Brain pericyte (primary cell): Measurements from ENCODE around the gene GABBR2.

Source experiments
- DNase-seq: peaks from one replicate; pipeline ENCODE4 v3.0.0-alpha.2; 2012; ENCODE audit warnings: low read depth, low spot score

GABBR2 gene

GRCh38 chr9:98344581-98344980 lies 364.2 kb downstream of the GABBR2 start:
- no peak for DNase-seq

GRCh38 chr9:98342820-98343210 lies 365.9 kb downstream of the GABBR2 start:
- DNase-seq: no peak

- DNase-seq: no peak
These were observed 366.5 kb downstream of the GABBR2 start for GRCh38 chr9:98342098-98342819.

- DNase-seq: no peak
These were observed 367.3 kb downstream of the GABBR2 start for GRCh38 chr9:98341157-98342097.

GRCh38 chr9:98339987-98340800 lies 368.5 kb downstream of the GABBR2 start:
- no peak for DNase-seq

GRCh38 chr9:98335661-98336060 lies 373.1 kb downstream of the GABBR2 start:
- DNase-seq: no peak

- no peak for DNase-seq
These were observed 373.9 kb downstream of the GABBR2 start for GRCh38 chr9:98334796-98335195.

- DNase-seq: no peak
These were observed 374.8 kb downstream of the GABBR2 start for GRCh38 chr9:98333703-98334582.

- no peak for DNase-seq
These were observed 376.3 kb downstream of the GABBR2 start for GRCh38 chr9:98332405-98332831.

GRCh38 chr9:98331536-98332259 lies 377.0 kb downstream of the GABBR2 start:
- no peak for DNase-seq

- no peak for DNase-seq
These were observed 377.9 kb downstream of the GABBR2 start for GRCh38 chr9:98330831-98331230.

- no peak for DNase-seq
These were observed 378.8 kb downstream of the GABBR2 start for GRCh38 chr9:98329904-98330303.

- DNase-seq: no peak
These were observed 379.5 kb downstream of the GABBR2 start for GRCh38 chr9:98329281-98329680.

GRCh38 chr9:98328770-98329169 lies 380.0 kb downstream of the GABBR2 start:
- no peak for DNase-seq

- DNase-seq: no peak
These were observed 380.6 kb downstream of the GABBR2 start for GRCh38 chr9:98328141-98328540.

GRCh38 chr9:98327249-98327561 lies 381.5 kb downstream of the GABBR2 start:
- no peak for DNase-seq

GRCh38 chr9:98326459-98327248 lies 382.1 kb downstream of the GABBR2 start:
- no peak for DNase-seq

- no peak for DNase-seq
These were observed 383.9 kb downstream of the GABBR2 start for GRCh38 chr9:98324801-98325200.

GRCh38 chr9:98323831-98324135 lies 385.0 kb downstream of the GABBR2 start:
- no peak for DNase-seq
